SK-N-SH (cell line): ENCODE measurements around the gene GJD3. TPM values are rescaled to one million over a fixed set of nuclear protein-coding genes. Genes with fewer than 3 reads are reported as not detected.

Experiments
- CTCF ChIA-PET: fragments of 300-600, 350-600 bp; formaldehyde crosslinking; extraction: SDS; loops from one replicate; lab custom pipeline; 2021; lab: Yijun Ruan, JAX
- POLR2A ChIA-PET: fragments of 350-600 bp; sonication (Branson Sonifier 250); formaldehyde crosslinking; extraction: SDS; loops from one replicate; lab custom pipeline; 2020; ENCODE audit warnings: antibody characterized with exemption, inconsistent platforms; lab: Yijun Ruan, JAX
- DNase-seq: peaks from one replicate; pipeline ENCODE4 v3.0.0; 2012
- H2AFZ ChIP-seq: fragments of 200-600 bp; sonication (generic); 2 replicates; pipeline ENCODE4 v1.8.1; 2016; ENCODE audit warnings: antibody characterized with exemption, mild to moderate bottlenecking, low read depth
- H3F3A ChIP-seq: fragments of 200-600 bp; sonication (generic); replicated peaks from 2 replicates; pipeline ENCODE3; 2016; ENCODE audit warnings: antibody characterized with exemption, mild to moderate bottlenecking; ENCODE audit not compliant: insufficient read depth
- H3K27ac ChIP-seq, 2 experiments: fragments of 200-500 bp in 1 of 2; fragments of 200-600 bp in 1 of 2; sonication (Bioruptor generic) in 1 of 2; sonication (generic), shearing (Covaris generic) in 1 of 2; 2 replicates each; pipeline versions ENCODE4 v1.5.1 to v1.6.1; 2014 to 2016; ENCODE audit warnings: low read depth in 2 of 2, inconsistent platforms in 1 of 2, low read length in 1 of 2, mild to moderate bottlenecking in 1 of 2, mixed read lengths in 1 of 2
- H3K27me3 ChIP-seq: fragments of 200-600 bp; sonication (generic), shearing (Covaris generic); 2 replicates; pipeline ENCODE4 v1.6.1; 2016; ENCODE audit warnings: mixed run types; ENCODE audit not compliant: insufficient read depth
- H3K36me3 ChIP-seq, 2 experiments: fragments of 200-500 bp in 1 of 2; fragments of 200-600 bp in 1 of 2; sonication (Bioruptor generic) in 1 of 2; sonication (generic) in 1 of 2; replicated peaks in 1 of 2; 2 replicates each; pipeline versions ENCODE3 to v1.5.1; 2014 to 2016; ENCODE audit warnings: low read length in 1 of 2, mild to moderate bottlenecking in 1 of 2; ENCODE audit not compliant: insufficient read depth in 2 of 2, control insufficient read depth in 1 of 2
- H3K4me1 ChIP-seq, 2 experiments: fragments of 200-500 bp in 1 of 2; fragments of 200-600 bp in 1 of 2; sonication (Bioruptor generic) in 1 of 2; sonication (generic), shearing (Covaris generic) in 1 of 2; 2 replicates each; pipeline versions ENCODE4 v1.5.1 to v1.6.1; 2014 to 2016; ENCODE audit warnings: low read depth in 1 of 2, low read length in 1 of 2, mixed run types in 1 of 2; ENCODE audit not compliant: insufficient read depth in 2 of 2, control insufficient read depth in 1 of 2
- H3K4me2 ChIP-seq: fragments of 200-600 bp; sonication (generic), shearing (Covaris generic); 2 replicates; pipeline ENCODE4 v1.6.1; 2017; ENCODE audit warnings: mixed run types
- H3K4me3 ChIP-seq, 2 experiments: fragments of 200-500 bp in 1 of 2; fragments of 200-600 bp in 1 of 2; sonication (Bioruptor generic) in 1 of 2; sonication (generic), shearing (Covaris generic) in 1 of 2; 2 replicates each; pipeline versions ENCODE4 v1.5.1 to v1.8.1; 2014 to 2016; ENCODE audit warnings: low read depth in 2 of 2, inconsistent platforms in 1 of 2, low read length in 1 of 2, mild to moderate bottlenecking in 1 of 2, mixed read lengths in 1 of 2, moderate library complexity in 1 of 2
- H3K79me2 ChIP-seq: fragments of 200-600 bp; sonication (generic); 2 replicates; pipeline ENCODE4 v1.8.1; 2017; ENCODE audit warnings: mild to moderate bottlenecking; ENCODE audit not compliant: insufficient read depth
- H3K9ac ChIP-seq: fragments of 200-600 bp; sonication (generic); 2 replicates; pipeline ENCODE4 v1.6.1; 2017; ENCODE audit warnings: mixed run types
- H3K9me2 ChIP-seq: fragments of 200-600 bp; sonication (generic); 2 replicates; pipeline ENCODE4 v1.6.1; 2017; ENCODE audit warnings: mixed run types
- H3K9me3 ChIP-seq: fragments of 200-600 bp; sonication (generic); 2 replicates; pipeline ENCODE4 v1.6.1; 2017; ENCODE audit warnings: mixed run types, mild to moderate bottlenecking, moderate library complexity
- H4K20me1 ChIP-seq: fragments of 200-600 bp; sonication (generic); 2 replicates; pipeline ENCODE4 v1.6.1; 2017; ENCODE audit warnings: mild to moderate bottlenecking, mixed run types; ENCODE audit not compliant: insufficient read depth
- CTCF ChIP-seq: fragments of 200-600 bp; sonication (generic); IDR thresholded peaks from 2 replicates; pipeline ENCODE4 v1.6.1; 2017; ENCODE audit warnings: antibody characterized with exemption, mild to moderate bottlenecking, moderate library complexity
- FOSL2 ChIP-seq: IDR thresholded peaks from 2 replicates; pipeline ENCODE4 v1.4.0; 2012; ENCODE audit warnings: low read depth, mild to moderate bottlenecking, moderate library complexity, borderline replicate concordance
- GABPA ChIP-seq: IDR thresholded peaks from 2 replicates; pipeline ENCODE4 v1.4.0; 2012; ENCODE audit warnings: low read depth, mild to moderate bottlenecking
- IRF3 ChIP-seq: fragments of 150-350 bp; IDR thresholded peaks from 2 replicates; pipeline ENCODE4 v1.6.1; 2016; ENCODE audit warnings: mild to moderate bottlenecking, low read depth, low read length
- MAX ChIP-seq: IDR thresholded peaks from 2 replicates; pipeline ENCODE4 v1.4.0; 2012; ENCODE audit warnings: low read depth
- MEF2A ChIP-seq: IDR thresholded peaks from 2 replicates; pipeline ENCODE4 v1.4.0; 2012; ENCODE audit warnings: low read depth, borderline replicate concordance
- PBX3 ChIP-seq: IDR thresholded peaks from 2 replicates; pipeline ENCODE4; 2012
- REST ChIP-seq: IDR thresholded peaks from 2 replicates; pipeline ENCODE4 v1.6.1; 2012; ENCODE audit warnings: mild to moderate bottlenecking, low read depth, low read length, moderate library complexity
- SMC3 ChIP-seq: IDR thresholded peaks from 2 replicates; pipeline ENCODE4 v1.6.1; 2012; ENCODE audit warnings: low read depth, low read length, improper control_type of control experiment
- USF1 ChIP-seq: IDR thresholded peaks from 2 replicates; pipeline ENCODE4 v1.4.0; 2012; ENCODE audit warnings: low read depth, borderline replicate concordance
- YY1 ChIP-seq: IDR thresholded peaks from 2 replicates; pipeline ENCODE4 v1.4.0; 2012; ENCODE audit warnings: low read depth, mild to moderate bottlenecking
- WGBS: methylation state at CpG from one replicate; pipeline ENCODE4 v1.1.6; 2017; ENCODE audit warnings: low lambda C conversion rate; 5-methylcytosine and 5-hydroxymethylcytosine counted together
- polyA plus RNA-seq, 3 experiments: library from polyadenylated mRNA; depleted of rRNA; stranded (reverse); fragments of >200 nt; gene quantifications; 2 replicates each; pipeline ENCODE4 v1.2.3, GENCODE V29; 2012

The GJD3 gene
- polyA plus RNA-seq, 1 of the 3 experiments (the other 2 are of a cell fraction), result not detected

- TF ChIP-seq USF1 (no peak), REST (no peak), PBX3 (no peak), YY1 (no peak)
Measured at GRCh38 chr17:40355804-40356758, 8.5 kb downstream of the GJD3 start (continued).

GRCh38 chr17:40355123-40355803 is 9.3 kb downstream of the GJD3 start:
- H3K9me2 ChIP-seq, result no peaks in the 10 kb centered on the region
- no peak overlapping the region for H3K9ac ChIP-seq
- no peak overlapping the region for H3K4me2 ChIP-seq
- H3K79me2 ChIP-seq, result peaks cover 2% of the 10 kb centered on the region; the same call in 1 of the 2 replicates
- CTCF ChIA-PET, result interaction anchor here (0.6 to 57.6 kb wide), 32 partner anchors 10 to 220 kb away, joined by 3 to 1706 read pairs (median 6); partner anchors contain the start of genes CCR7, CDC6, GJD3 and IGFBP4
- H2AFZ ChIP-seq, result no peak overlapping the region
- H3K9me3 ChIP-seq, result no peaks in the 10 kb centered on the region
- H3K27ac ChIP-seq, result peak overlapping the region in 1 of 2 experiments; percentile 79; a peak in 2 of 4 replicates
- no peaks in the 10 kb centered on the region for H3K27me3 ChIP-seq
- H3F3A ChIP-seq, result peaks cover 29% of the 10 kb centered on the region
- peaks cover 9 to 57% of the 10 kb centered on the region in 2 experiments; a peak in 3 of 4 replicates for H3K4me1 ChIP-seq
- peak; percentile 92 for DNase-seq
- H3K4me3 ChIP-seq, result no peak overlapping the region; a peak in 1 of 4 replicates
- POLR2A ChIA-PET, result interaction anchor here (0.6 to 2.7 kb wide), 6 partner anchors 46 to 124 kb away, joined by 3 to 16 read pairs (median 4); no protein-coding TSS in a partner anchor
- H3K36me3 ChIP-seq, result peaks cover 19 to 50% of the 10 kb centered on the region in 2 experiments
- WGBS, result 83% methylated on average over 15 of the region's 29 CpGs
- H4K20me1 ChIP-seq, result peaks cover 16% of the 10 kb centered on the region
- TF ChIP-seq IRF3 (no peak), CTCF (peak; percentile 92), USF1 (no peak), GABPA (no peak), REST (no peak), SMC3 (peak; percentile 94), YY1 (no peak), FOSL2 (no peak), MAX (no peak), MEF2A (no peak)
